OCI-LY3 (cell line): ENCODE results near the gene ARHGAP28.

Experiments
- H2AFZ ChIP-seq: fragments of 200-600, 300-600 bp; shearing (Covaris generic); 2 replicates; pipeline ENCODE4 v1.6.0; 2014; ENCODE audit warnings: antibody characterized with exemption, low read depth, low read length
- H3K27ac ChIP-seq: fragments of 200-600, 300-600 bp; sonication (generic); 2 replicates; pipeline ENCODE4 v1.5.1; 2014; ENCODE audit warnings: mild to moderate bottlenecking, low read length, moderate library complexity, mixed read lengths
- H3K27me3 ChIP-seq: fragments of 200-600, 300-600 bp; sonication (generic); 2 replicates; pipeline ENCODE4 v1.6.1; 2014; ENCODE audit warnings: low read depth, low read length, mixed read lengths
- H3K36me3 ChIP-seq: fragments of 200-600, 300-600 bp; sonication (generic); replicated peaks from 2 replicates; pipeline ENCODE3; 2014; ENCODE audit warnings: low read depth, low read length, mixed read lengths
- H3K4me1 ChIP-seq: fragments of 300-600, 200-600 bp; sonication (generic); 2 replicates; pipeline ENCODE4 v1.6.1; 2014; ENCODE audit warnings: low read length, mixed read lengths
- H3K4me2 ChIP-seq: fragments of 200-600, 300-600 bp; sonication (generic); 2 replicates; pipeline ENCODE4 v1.6.1; 2014; ENCODE audit warnings: low read length, mixed read lengths
- H3K4me3 ChIP-seq: fragments of 300-600, 200-600 bp; sonication (generic); 2 replicates; pipeline ENCODE4 v1.5.1; 2014; ENCODE audit warnings: antibody characterized with exemption, mild to moderate bottlenecking, low read length, moderate library complexity
- H3K79me2 ChIP-seq: fragments of 300-600, 200-600 bp; shearing (Covaris generic); 2 replicates; pipeline ENCODE4 v1.6.1; 2014; ENCODE audit warnings: mild to moderate bottlenecking, low read length, mixed read lengths
- H3K9ac ChIP-seq: fragments of 300-600, 200-600 bp; shearing (Covaris generic); 2 replicates; pipeline ENCODE4 v1.6.0; 2014; ENCODE audit warnings: mild to moderate bottlenecking, low read length, moderate library complexity
- H3K9me3 ChIP-seq: fragments of 200-600, 300-600 bp; shearing (Covaris generic); 2 replicates; pipeline ENCODE4 v1.6.1; 2014; ENCODE audit warnings: low read length, mixed read lengths; ENCODE audit not compliant: insufficient read depth
- H4K20me1 ChIP-seq: fragments of 200-600, 300-600 bp; sonication (generic); 2 replicates; pipeline ENCODE4 v1.6.1; 2016; ENCODE audit warnings: low read length, mixed read lengths; ENCODE audit not compliant: insufficient read depth
- EZH2phosphoT487 ChIP-seq: fragments of 200-600 bp; shearing (Covaris generic); IDR thresholded peaks from 2 replicates; pipeline ENCODE4 v1.6.1; 2018; ENCODE audit warnings: antibody characterized with exemption, mixed run types, low read depth
- TF ChIP-seq, protein P1 (sequence below): fragments of 200-600, 300-600 bp; sonication (generic); IDR thresholded peaks from 2 replicates; pipeline ENCODE4 v1.5.1; 2014; ENCODE audit warnings: antibody characterized with exemption, low read length, low read depth

ARHGAP28 gene, protein sequence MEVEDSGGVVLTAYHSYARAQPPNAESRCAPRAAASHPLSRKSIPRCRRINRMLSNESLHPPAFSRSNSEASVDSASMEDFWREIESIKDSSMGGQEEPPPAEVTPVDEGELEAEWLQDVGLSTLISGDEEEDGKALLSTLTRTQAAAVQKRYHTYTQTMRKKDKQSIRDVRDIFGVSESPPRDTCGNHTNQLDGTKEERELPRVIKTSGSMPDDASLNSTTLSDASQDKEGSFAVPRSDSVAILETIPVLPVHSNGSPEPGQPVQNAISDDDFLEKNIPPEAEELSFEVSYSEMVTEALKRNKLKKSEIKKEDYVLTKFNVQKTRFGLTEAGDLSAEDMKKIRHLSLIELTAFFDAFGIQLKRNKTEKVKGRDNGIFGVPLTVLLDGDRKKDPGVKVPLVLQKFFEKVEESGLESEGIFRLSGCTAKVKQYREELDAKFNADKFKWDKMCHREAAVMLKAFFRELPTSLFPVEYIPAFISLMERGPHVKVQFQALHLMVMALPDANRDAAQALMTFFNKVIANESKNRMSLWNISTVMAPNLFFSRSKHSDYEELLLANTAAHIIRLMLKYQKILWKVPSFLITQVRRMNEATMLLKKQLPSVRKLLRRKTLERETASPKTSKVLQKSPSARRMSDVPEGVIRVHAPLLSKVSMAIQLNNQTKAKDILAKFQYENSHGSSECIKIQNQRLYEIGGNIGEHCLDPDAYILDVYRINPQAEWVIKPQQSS

DNA sequence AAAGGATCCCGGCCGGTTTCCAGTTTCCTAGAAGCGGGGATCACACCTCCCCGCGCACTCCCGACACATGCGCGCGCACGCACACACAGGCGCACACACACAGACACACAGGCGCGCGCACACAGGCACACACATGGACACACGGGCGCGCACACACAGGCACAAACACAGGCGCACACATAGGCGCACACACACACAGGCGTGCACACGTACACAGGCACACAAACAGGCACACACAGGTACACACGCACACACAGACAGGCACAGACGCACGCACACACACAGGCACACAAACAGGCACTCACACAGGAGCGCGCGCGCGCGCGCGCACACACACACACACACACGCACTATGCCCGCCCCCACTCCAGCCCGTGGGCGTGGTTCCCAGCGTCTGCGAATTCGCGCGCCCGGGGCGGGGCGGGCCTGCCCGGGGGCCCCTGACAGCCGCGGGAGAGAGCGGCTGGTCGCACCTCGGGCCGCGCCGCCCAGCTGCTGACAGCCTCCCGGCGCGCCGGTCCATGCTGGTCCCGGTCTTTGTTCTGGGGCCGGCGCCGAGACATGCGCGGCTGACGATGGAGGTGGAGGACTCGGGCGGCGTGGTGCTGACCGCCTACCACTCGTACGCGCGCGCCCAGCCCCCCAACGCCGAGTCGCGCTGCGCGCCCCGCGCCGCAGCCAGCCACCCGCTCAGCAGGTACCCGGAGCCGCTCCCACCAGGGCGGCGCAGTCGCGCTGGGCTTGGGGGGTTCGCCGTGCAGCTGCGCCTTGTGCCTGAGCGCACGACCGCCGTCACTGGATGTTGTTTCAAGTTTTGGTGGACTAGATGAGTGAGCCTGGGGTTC lies at the start of gene ARHGAP28:
Gene ARHGAP28, plus strand, starts transcription at position 470 of the 845 bp plus-strand sequence. Its CDS starts 106 bp downstream, at position 576.
- no peak within 1 kb of the TSS for H3K4me2 ChIP-seq
- H2AFZ ChIP-seq: no peak within 1 kb of the TSS
- no peaks in the 10 kb centered on the region for H3K36me3 ChIP-seq
- H3K79me2 ChIP-seq: no peaks in the 10 kb centered on the region
- no peak within 1 kb of the TSS for H3K9ac ChIP-seq
- H3K4me3 ChIP-seq: no peak within 1 kb of the TSS
- TF ChIP-seq, protein P1, sequence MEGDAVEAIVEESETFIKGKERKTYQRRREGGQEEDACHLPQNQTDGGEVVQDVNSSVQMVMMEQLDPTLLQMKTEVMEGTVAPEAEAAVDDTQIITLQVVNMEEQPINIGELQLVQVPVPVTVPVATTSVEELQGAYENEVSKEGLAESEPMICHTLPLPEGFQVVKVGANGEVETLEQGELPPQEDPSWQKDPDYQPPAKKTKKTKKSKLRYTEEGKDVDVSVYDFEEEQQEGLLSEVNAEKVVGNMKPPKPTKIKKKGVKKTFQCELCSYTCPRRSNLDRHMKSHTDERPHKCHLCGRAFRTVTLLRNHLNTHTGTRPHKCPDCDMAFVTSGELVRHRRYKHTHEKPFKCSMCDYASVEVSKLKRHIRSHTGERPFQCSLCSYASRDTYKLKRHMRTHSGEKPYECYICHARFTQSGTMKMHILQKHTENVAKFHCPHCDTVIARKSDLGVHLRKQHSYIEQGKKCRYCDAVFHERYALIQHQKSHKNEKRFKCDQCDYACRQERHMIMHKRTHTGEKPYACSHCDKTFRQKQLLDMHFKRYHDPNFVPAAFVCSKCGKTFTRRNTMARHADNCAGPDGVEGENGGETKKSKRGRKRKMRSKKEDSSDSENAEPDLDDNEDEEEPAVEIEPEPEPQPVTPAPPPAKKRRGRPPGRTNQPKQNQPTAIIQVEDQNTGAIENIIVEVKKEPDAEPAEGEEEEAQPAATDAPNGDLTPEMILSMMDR: no peak
- TF ChIP-seq EZH2phosphoT487: no peak
- no peaks in the 10 kb centered on the region for H4K20me1 ChIP-seq
- H3K4me1 ChIP-seq: no peaks in the 10 kb centered on the region
- H3K9me3 ChIP-seq: no peaks in the 10 kb centered on the region
- no peaks in the 10 kb centered on the region for H3K27me3 ChIP-seq
- H3K27ac ChIP-seq: no peak within 1 kb of the TSS

DNA sequence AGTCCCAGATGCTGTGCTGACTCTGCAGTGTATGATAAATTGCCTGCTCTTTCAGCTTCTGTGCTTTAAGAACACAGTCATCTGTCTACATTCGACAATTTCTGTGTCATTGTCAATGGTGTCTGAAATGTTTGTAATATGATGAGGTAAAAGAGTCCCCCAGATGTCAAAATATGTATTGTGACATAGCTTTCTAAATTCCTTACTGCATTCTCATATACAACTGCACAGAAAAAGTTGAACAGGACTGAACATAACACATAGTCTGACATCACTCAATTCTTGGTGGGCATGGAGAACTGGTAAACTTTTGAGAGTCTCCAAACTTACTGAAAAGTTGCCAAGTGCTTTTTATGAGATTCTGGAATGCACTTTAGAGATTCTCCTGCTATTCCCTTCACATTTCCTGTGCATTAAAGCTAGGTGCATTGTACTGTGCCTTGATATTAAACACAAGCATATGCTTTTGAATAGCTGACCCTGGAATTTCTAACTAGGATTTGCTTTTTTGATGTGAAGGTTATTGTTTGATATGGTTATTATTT lies 48.1 kb upstream of the ARHGAP28 start:
- H3K36me3 ChIP-seq: no peaks in the 10 kb centered on the region
- no peak overlapping the region for H3K9ac ChIP-seq
- H3K9me3 ChIP-seq: no peaks in the 10 kb centered on the region
- H4K20me1 ChIP-seq: no peaks in the 10 kb centered on the region
- TF ChIP-seq EZH2phosphoT487: no peak
- TF ChIP-seq, protein P1: no peak
- no peak overlapping the region for H2AFZ ChIP-seq
- H3K27ac ChIP-seq: no peak overlapping the region
- H3K79me2 ChIP-seq: no peaks in the 10 kb centered on the region
- no peak overlapping the region for H3K4me2 ChIP-seq
- no peaks in the 10 kb centered on the region for H3K27me3 ChIP-seq
- no peak overlapping the region for H3K4me3 ChIP-seq
- no peaks in the 10 kb centered on the region for H3K4me1 ChIP-seq

DNA sequence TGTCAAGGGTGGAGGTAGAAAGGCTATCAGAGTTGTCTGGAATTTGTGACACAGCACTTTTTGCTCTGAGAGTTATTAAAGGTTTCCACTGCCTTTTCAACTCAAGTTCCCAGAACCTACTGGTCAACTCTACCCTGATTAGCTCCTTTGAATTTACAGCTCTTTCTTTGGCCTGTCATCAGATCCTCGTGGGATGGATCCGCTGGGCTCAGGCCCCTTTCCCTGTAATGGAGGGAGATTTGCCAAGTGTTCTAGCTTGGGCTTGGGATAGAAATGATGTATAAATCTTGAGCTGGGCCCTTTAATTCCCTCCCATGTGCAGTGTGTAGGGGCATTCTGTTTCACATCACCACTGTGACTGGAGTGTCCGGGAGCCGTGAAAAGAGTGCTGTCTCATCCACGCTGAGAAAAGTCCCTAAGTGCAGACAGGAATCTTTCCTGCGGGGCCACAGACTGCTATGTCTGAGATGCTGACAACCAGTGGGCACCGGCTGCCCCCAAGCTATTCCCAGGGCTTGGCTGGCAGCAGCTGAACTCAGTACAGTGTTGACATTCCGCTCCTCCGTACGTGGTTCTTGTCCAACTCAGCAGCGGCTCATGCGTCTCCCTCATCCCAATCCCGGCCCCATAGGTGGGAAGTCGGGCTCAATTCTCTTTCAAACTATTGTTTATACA lies 46.9 kb upstream of the ARHGAP28 start:
- Histone ChIP-seq H3K9ac (no peak overlapping the region), H3K27me3 (no peaks in the 10 kb centered on the region), H3K27ac (no peak overlapping the region), H3K4me2 (no peak overlapping the region), H3K79me2 (no peaks in the 10 kb centered on the region), H4K20me1 (no peaks in the 10 kb centered on the region), H3K4me1 (no peaks in the 10 kb centered on the region), H3K4me3 (no peak overlapping the region), H3K9me3 (no peaks in the 10 kb centered on the region), H2AFZ (no peak overlapping the region), H3K36me3 (no peaks in the 10 kb centered on the region)
- TF ChIP-seq, protein P1: no peak
- no peak for TF ChIP-seq EZH2phosphoT487
